ENCODE results near the gene FGFR2. TPM values are rescaled to one million over a fixed set of nuclear protein-coding genes. Genes with fewer than 3 reads are reported as not detected.

Gene FGFR2
- polyA plus RNA-seq, 1 of the 3 experiments (the other 2 are of a cell fraction) = 0.02 TPM

GRCh38 chr10:121503587-121504051 is 94.6 kb downstream of the FGFR2 start:
- Histone ChIP-seq H3K4me1 (ENCODE audit: control insufficient read depth in 1 of 2, insufficient read depth in 2 of 2, low read depth in 1 of 2, low read length in 1 of 2) (peaks cover 0 to 2% of the 10 kb centered on the region in 2 experiments; a peak in 1 of 4 replicates), H3K79me2 (ENCODE audit: insufficient read depth) (no peaks in the 10 kb centered on the region), H4K20me1 (ENCODE audit: insufficient read depth) (no peaks in the 10 kb centered on the region), H3K27ac (ENCODE audit: low read depth in 2 of 2, low read length in 1 of 2) (no peak overlapping the region), H3K36me3 (replicated peaks in 1 of 2; ENCODE audit: control insufficient read depth in 1 of 2, insufficient read depth in 2 of 2, low read length in 1 of 2) (no peaks in the 10 kb centered on the region), H3K9me3 (no peaks in the 10 kb centered on the region), H3K4me3 (ENCODE audit: low read depth in 2 of 2, low read length in 1 of 2) (no peak overlapping the region), H3K9me2 (no peaks in the 10 kb centered on the region), H3K27me3 (ENCODE audit: insufficient read depth) (no peaks in the 10 kb centered on the region), H2AFZ (ENCODE audit: low read depth) (no peak overlapping the region), H3F3A (replicated peaks; ENCODE audit: insufficient read depth) (no peaks in the 10 kb centered on the region), H3K9ac (no peak overlapping the region), H3K4me2 (no peak overlapping the region)
- DNase-seq = no peak
- CTCF ChIA-PET = interaction anchor here (1.1 to 1.2 kb wide), 2 partner anchors 88 to 465 kb away, joined by 3 read pairs; no protein-coding TSS in a partner anchor
- TF ChIP-seq RFX5 (IDR thresholded peaks at IDR 0.05; ENCODE audit: low read length) (no peak), FOXJ3 (CRISPR knock-in tag; IDR thresholded peaks at IDR 0.05) (no peak), TAF1 (IDR thresholded peaks at IDR 0.05; ENCODE audit: borderline replicate concordance, low read depth, low read length) (no peak)
- WGBS (ENCODE audit: low lambda C conversion rate) = 9% methylated on average over 5 of the region's 6 CpGs
- POLR2A ChIA-PET = no interaction called here

DNA sequence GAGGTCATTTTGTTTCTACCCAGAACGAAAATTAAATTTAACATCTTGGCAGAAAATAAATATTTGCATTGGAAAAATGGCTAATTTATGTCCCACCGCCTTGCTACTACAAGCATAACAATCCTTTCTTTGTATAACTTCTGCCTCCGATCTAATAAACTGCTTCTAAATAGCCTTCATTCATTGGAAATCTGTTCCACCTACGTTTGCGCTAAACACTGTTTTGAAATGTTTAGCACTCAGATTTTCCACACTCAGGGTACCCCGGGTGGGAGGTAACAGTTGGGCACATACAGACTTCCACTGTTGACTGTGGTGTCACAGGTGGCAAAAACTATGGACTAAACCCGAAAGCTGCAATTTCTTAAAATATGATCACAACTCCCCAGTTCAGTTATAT is 96.4 kb downstream of the FGFR2 start:
- Histone ChIP-seq H3K9me2 (no peaks in the 10 kb centered on the region), H3K27me3 (ENCODE audit: insufficient read depth) (no peaks in the 10 kb centered on the region), H3K9ac (no peak overlapping the region), H3K4me2 (no peak overlapping the region), H3F3A (replicated peaks; ENCODE audit: insufficient read depth) (no peaks in the 10 kb centered on the region), H3K4me1 (ENCODE audit: control insufficient read depth in 1 of 2, insufficient read depth in 2 of 2, low read depth in 1 of 2, low read length in 1 of 2) (peaks cover 0 to 5% of the 10 kb centered on the region in 2 experiments; a peak in 1 of 4 replicates), H3K4me3 (ENCODE audit: low read depth in 2 of 2, low read length in 1 of 2) (no peak overlapping the region), H3K9me3 (no peaks in the 10 kb centered on the region), H3K36me3 (replicated peaks in 1 of 2; ENCODE audit: control insufficient read depth in 1 of 2, insufficient read depth in 2 of 2, low read length in 1 of 2) (no peaks in the 10 kb centered on the region), H3K27ac (ENCODE audit: low read depth in 2 of 2, low read length in 1 of 2) (no peak overlapping the region), H2AFZ (ENCODE audit: low read depth) (no peak overlapping the region), H4K20me1 (ENCODE audit: insufficient read depth) (no peaks in the 10 kb centered on the region), H3K79me2 (ENCODE audit: insufficient read depth) (no peaks in the 10 kb centered on the region)
- ChIA-PET CTCF (no interaction called here), POLR2A (no interaction called here)
- 45% methylated on average over 7 of the region's 7 CpGs for WGBS (ENCODE audit: low lambda C conversion rate)
- no peak for DNase-seq
- TF ChIP-seq RAD21 (IDR thresholded peaks at IDR 0.05; ENCODE audit: low read length) = no peak
- TF ChIP-seq TCF12 (IDR thresholded peaks at IDR 0.05) = no peak
- no peak for TF ChIP-seq FOXJ3 (CRISPR knock-in tag; IDR thresholded peaks at IDR 0.05)

DNA sequence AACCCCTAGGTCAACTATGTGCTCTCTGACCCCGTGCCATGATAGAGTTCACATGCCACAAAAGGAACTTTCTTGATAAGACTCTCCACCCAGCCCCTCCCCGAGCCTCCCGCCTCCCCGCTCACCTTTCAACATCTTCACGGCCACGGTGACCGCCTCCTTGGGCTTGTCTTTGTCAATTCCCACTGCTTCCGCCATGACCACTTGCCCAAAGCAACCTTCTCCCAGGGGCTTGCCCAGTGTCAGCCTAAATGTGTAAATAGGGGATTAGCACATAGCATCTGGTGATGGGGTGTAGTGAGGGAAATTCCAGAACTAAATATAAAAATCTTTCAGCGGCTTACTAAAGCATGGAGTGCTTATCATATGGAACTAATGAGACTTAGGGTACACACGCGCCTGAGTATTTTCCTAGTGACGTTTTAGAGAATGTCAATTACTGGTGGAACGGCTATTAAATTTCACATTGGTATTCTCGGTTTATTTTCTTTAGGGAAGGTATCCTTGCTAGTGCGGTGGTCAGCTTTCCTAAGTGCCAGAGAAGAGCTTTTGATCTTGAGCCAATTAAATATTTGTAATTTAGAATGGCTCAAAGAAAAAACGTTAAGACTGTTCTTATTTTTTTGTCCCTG is 97.4 kb downstream of the FGFR2 start:
- no peaks in the 10 kb centered on the region for H4K20me1 ChIP-seq (ENCODE audit: insufficient read depth)
- WGBS (ENCODE audit: low lambda C conversion rate) = 56% methylated on average over 16 of the region's 16 CpGs
- H3K27ac ChIP-seq (ENCODE audit: low read depth in 2 of 2, low read length in 1 of 2) = no peak overlapping the region
- H3K9ac ChIP-seq = no peak overlapping the region
- TF ChIP-seq RAD21 (IDR thresholded peaks at IDR 0.05; ENCODE audit: low read length) (no peak), SMC3 (IDR thresholded peaks at IDR 0.05; ENCODE audit: low read depth, low read length) (no peak), FOXJ3 (CRISPR knock-in tag; IDR thresholded peaks at IDR 0.05) (no peak), USF2 (IDR thresholded peaks at IDR 0.05; ENCODE audit: borderline replicate concordance, low read depth, low read length) (no peak), TAF1 (IDR thresholded peaks at IDR 0.05; ENCODE audit: borderline replicate concordance, low read depth, low read length) (no peak), MEF2A (IDR thresholded peaks at IDR 0.05; ENCODE audit: borderline replicate concordance, low read depth) (no peak), MXI1 (IDR thresholded peaks at IDR 0.05; ENCODE audit: low read depth, low read length) (no peak), RXRA (IDR thresholded peaks at IDR 0.05; ENCODE audit: borderline replicate concordance, low read depth) (no peak)
- TF ChIP-seq, protein P1, sequence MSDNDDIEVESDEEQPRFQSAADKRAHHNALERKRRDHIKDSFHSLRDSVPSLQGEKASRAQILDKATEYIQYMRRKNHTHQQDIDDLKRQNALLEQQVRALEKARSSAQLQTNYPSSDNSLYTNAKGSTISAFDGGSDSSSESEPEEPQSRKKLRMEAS (IDR thresholded peaks at IDR 0.05; ENCODE audit: low read depth) = no peak
- H3K4me2 ChIP-seq = no peak overlapping the region
- no peaks in the 10 kb centered on the region for H3K36me3 ChIP-seq (replicated peaks in 1 of 2; ENCODE audit: control insufficient read depth in 1 of 2, insufficient read depth in 2 of 2, low read length in 1 of 2)
- no peaks in the 10 kb centered on the region for H3F3A ChIP-seq (replicated peaks; ENCODE audit: insufficient read depth)
- no peak overlapping the region for H3K4me3 ChIP-seq (ENCODE audit: low read depth in 2 of 2, low read length in 1 of 2)
- H3K9me3 ChIP-seq = 0 out of 2 replicates have a peak, but pooled peaks cover 4% of the 10 kb centered on the region
- peaks cover 0 to 5% of the 10 kb centered on the region in 2 experiments; a peak in 1 of 4 replicates for H3K4me1 ChIP-seq (ENCODE audit: control insufficient read depth in 1 of 2, insufficient read depth in 2 of 2, low read depth in 1 of 2, low read length in 1 of 2)
- H3K79me2 ChIP-seq (ENCODE audit: insufficient read depth) = no peaks in the 10 kb centered on the region
- H3K27me3 ChIP-seq (ENCODE audit: insufficient read depth) = no peaks in the 10 kb centered on the region
- DNase-seq = no peak
- no peak overlapping the region for H2AFZ ChIP-seq (ENCODE audit: low read depth)
- no peaks in the 10 kb centered on the region for H3K9me2 ChIP-seq
- ChIA-PET CTCF (interaction anchor here (0.5 kb wide), 1 partner anchor 16 kb away, joined by 3 read pairs; no protein-coding TSS in a partner anchor), POLR2A (no interaction called here)

Data from SK-N-SH (cell line).